Vagina (tissue), 2 donors: Measurements from ENCODE around the gene STIM1.

Experiments used
- POLR2A ChIP-seq, 2 donors: fragments of 450-650 bp; IDR thresholded peaks; one replicate each; pipeline ENCODE4 v1.6.1; 2017; ENCODE audit warnings: antibody characterized with exemption in 2 of 2, mild to moderate bottlenecking in 2 of 2, moderate library complexity in 2 of 2
- TF ChIP-seq, protein P1 (sequence below), 3 experiments: fragments of 450-650 bp in 2 of 3; fragments of 200-600 bp in 1 of 3; sonication (generic) in 1 of 3; IDR thresholded peaks; one replicate each; pipeline ENCODE4 v1.5.1; 2017 to 2019; ENCODE audit warnings: antibody characterized with exemption in 3 of 3, mild to moderate bottlenecking in 2 of 3, moderate library complexity in 2 of 3

DNA sequence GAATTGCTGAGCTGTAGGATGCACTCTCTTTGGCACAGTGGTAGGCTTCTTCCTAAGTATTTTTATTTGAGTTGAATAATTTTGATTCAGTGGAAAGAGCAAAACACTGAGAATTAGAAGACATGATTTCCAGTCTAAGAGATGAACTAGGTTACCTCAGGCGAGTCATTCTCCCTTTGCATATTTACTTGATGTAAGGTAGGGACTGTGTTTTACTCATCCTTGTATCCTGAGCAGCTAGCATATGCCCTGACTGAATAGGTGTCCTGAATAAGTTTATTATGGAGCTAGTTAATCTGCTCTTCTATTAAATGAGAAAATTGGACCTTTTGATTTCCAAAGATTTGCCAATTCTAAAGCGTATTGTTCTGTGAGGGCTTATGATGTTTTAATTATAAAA lies 50.7 kb downstream of the STIM1 start:
- TF ChIP-seq, protein P1, sequence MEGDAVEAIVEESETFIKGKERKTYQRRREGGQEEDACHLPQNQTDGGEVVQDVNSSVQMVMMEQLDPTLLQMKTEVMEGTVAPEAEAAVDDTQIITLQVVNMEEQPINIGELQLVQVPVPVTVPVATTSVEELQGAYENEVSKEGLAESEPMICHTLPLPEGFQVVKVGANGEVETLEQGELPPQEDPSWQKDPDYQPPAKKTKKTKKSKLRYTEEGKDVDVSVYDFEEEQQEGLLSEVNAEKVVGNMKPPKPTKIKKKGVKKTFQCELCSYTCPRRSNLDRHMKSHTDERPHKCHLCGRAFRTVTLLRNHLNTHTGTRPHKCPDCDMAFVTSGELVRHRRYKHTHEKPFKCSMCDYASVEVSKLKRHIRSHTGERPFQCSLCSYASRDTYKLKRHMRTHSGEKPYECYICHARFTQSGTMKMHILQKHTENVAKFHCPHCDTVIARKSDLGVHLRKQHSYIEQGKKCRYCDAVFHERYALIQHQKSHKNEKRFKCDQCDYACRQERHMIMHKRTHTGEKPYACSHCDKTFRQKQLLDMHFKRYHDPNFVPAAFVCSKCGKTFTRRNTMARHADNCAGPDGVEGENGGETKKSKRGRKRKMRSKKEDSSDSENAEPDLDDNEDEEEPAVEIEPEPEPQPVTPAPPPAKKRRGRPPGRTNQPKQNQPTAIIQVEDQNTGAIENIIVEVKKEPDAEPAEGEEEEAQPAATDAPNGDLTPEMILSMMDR (IDR thresholded peaks at IDR 0.05), result no peak
- no peak for TF ChIP-seq POLR2A (IDR thresholded peaks at IDR 0.05)
